Measurements from ENCODE around the gene NAGLU.
A peak's percentile ranks its signal among the peaks of the same experiment; 100 is the strongest.

The NAGLU gene

DNA sequence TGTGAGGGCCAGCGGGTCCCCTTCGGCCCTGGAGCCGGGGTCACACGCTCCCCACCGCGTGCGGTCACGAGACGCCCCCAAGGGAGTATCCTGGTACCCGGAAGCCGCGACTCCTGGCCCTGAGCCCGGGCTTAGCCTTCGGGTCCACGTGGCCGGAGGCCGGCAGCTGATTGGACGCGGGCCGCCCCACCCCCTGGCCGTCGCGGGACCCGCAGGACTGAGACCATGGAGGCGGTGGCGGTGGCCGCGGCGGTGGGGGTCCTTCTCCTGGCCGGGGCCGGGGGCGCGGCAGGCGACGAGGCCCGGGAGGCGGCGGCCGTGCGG is at the start of gene NAGLU:
TSS of gene NAGLU (plus strand) at position 194 of the 324 bp plus-strand sequence. CDS start at position 226, 32 bp downstream.
- no peak for DNase-seq (ENCODE audit: low read depth, low spot score)
- no peaks in the 10 kb centered on the region for H3K9me3 ChIP-seq (ENCODE audit: low read depth, low read length)
- H3K27ac ChIP-seq: peak within 1 kb of the TSS; percentile 27
- TF ChIP-seq FOXP2 (optimal IDR thresholded peaks at IDR 0.05; ENCODE audit: control extremely low read depth, extremely low read length, insufficient read depth) (no peak), POLR2AphosphoS5 (IDR thresholded peaks at IDR 0.05; ENCODE audit: borderline replicate concordance, low read depth, low read length) (peak; percentile 60)
- H3K4me3 ChIP-seq: peak within 1 kb of the TSS; percentile 79
- 0 out of 2 replicates have a peak, but pooled peaks cover 3% of the 10 kb centered on the region for H3K36me3 ChIP-seq (ENCODE audit: insufficient read depth, low read length)
- peak within 1 kb of the TSS; percentile 55 for H3K9ac ChIP-seq (ENCODE audit: insufficient read length)

DNA sequence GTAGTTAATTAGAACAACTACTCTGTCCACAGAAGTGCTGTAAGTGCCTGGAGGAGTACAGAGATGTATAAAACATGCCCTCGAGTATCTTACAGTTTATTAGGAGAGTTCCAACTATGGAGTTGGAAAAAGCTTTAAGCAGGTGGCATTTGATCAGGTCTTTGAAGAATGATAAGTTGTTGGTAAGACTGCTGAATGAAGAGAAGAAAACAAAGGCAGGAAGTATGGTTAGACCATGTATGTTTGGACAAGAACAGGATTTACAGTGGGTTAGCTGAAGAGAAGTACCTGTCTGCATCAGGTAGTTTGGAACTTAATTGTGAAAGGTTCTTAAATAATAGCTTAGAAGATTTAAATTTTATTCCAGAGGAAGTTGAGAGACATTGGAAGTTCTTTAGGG is 48.0 kb upstream of the NAGLU start:
- H3K9me3 ChIP-seq (ENCODE audit: low read depth, low read length): no peaks in the 10 kb centered on the region
- no peak for DNase-seq (ENCODE audit: low read depth, low spot score)
- H3K4me3 ChIP-seq: no peak overlapping the region
- no peak for TF ChIP-seq FOXP2 (optimal IDR thresholded peaks at IDR 0.05; ENCODE audit: control extremely low read depth, extremely low read length, insufficient read depth)
- no peak for TF ChIP-seq EZH2 (IDR thresholded peaks at IDR 0.05)
- TF ChIP-seq POLR2AphosphoS5 (IDR thresholded peaks at IDR 0.05; ENCODE audit: borderline replicate concordance, low read depth, low read length): no peak
- no peak overlapping the region for H3K27ac ChIP-seq
- peaks cover 12% of the 10 kb centered on the region; the same call in 1 of the 2 replicates for H3K36me3 ChIP-seq (ENCODE audit: insufficient read depth, low read length)
- H3K9ac ChIP-seq (ENCODE audit: insufficient read length): no peak overlapping the region

DNA sequence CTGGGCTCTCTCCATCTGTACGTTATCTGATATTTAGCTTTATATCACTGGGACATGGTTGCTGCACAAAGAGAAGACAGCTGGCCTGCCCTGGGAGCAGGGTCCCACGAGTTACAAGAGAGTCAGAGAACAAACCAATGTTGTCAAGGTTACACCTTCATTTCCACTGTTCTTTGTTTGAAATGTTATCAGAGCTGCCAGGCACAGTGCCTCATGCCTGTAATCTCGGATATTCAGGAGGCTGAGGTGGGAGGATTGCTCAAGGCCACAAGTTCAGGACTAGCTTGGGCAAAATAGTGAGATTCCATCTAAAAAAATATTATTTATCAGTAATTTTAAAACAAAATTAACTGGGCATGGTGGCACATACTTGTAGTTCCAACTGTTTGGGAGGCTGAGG is 42.7 kb upstream of the NAGLU start:
- no peak overlapping the region for H3K27ac ChIP-seq
- H3K36me3 ChIP-seq (ENCODE audit: insufficient read depth, low read length): peaks cover 19% of the 10 kb centered on the region
- TF ChIP-seq EZH2 (IDR thresholded peaks at IDR 0.05) (no peak), FOXP2 (optimal IDR thresholded peaks at IDR 0.05; ENCODE audit: control extremely low read depth, extremely low read length, insufficient read depth) (no peak), POLR2AphosphoS5 (IDR thresholded peaks at IDR 0.05; ENCODE audit: borderline replicate concordance, low read depth, low read length) (no peak)
- H3K4me3 ChIP-seq: no peak overlapping the region
- no peak for DNase-seq (ENCODE audit: low read depth, low spot score)
- no peak overlapping the region for H3K9ac ChIP-seq (ENCODE audit: insufficient read length)
- no peaks in the 10 kb centered on the region for H3K9me3 ChIP-seq (ENCODE audit: low read depth, low read length)

DNA sequence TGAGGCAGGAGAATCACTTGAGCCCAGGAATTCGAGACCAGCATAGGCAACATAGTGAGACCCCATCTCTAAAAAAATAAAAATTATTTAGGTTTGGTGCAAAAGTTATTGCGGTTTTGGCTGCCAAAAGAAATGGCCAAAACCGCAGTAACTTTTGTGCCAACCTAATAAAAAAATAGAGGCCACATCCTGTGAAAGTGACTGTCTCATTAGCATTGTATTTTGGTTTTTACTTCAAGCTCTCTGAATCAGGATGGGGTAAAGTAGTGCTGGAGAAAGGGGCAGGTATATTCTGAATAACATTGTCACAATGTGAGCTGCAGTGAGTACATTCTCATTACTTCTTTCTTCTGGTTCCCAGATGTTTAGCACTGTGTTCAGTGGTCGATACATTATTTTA is 41.4 kb upstream of the NAGLU start:
- H3K36me3 ChIP-seq (ENCODE audit: insufficient read depth, low read length): peaks cover 19% of the 10 kb centered on the region
- TF ChIP-seq FOXP2 (optimal IDR thresholded peaks at IDR 0.05; ENCODE audit: control extremely low read depth, extremely low read length, insufficient read depth) (no peak), POLR2AphosphoS5 (IDR thresholded peaks at IDR 0.05; ENCODE audit: borderline replicate concordance, low read depth, low read length) (no peak), EZH2 (IDR thresholded peaks at IDR 0.05) (no peak)
- no peak overlapping the region for H3K27ac ChIP-seq
- H3K4me3 ChIP-seq: no peak overlapping the region
- H3K9me3 ChIP-seq (ENCODE audit: low read depth, low read length): no peaks in the 10 kb centered on the region
- no peak overlapping the region for H3K9ac ChIP-seq (ENCODE audit: insufficient read length)
- DNase-seq (ENCODE audit: low read depth, low spot score): no peak

DNA sequence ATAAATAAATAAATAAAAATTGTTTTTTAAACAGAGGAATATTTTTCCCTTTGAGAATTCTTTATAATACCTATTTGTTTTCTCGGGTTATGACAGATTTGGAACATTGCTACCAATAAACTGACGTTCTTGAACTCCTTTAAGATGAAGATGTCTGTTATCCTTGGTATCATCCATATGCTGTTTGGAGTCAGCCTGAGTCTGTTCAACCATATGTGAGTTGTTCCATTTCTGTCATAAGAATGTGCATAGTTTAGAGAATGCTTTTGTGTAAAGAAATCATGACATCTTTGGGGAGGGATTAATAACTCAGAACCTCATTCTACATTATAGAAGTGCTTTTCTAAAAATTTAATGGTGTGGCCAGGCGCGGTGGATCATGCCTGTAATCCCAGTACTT is 37.2 kb upstream of the NAGLU start:
- TF ChIP-seq POLR2AphosphoS5 (IDR thresholded peaks at IDR 0.05; ENCODE audit: borderline replicate concordance, low read depth, low read length) (no peak), FOXP2 (optimal IDR thresholded peaks at IDR 0.05; ENCODE audit: control extremely low read depth, extremely low read length, insufficient read depth) (no peak)
- H3K9me3 ChIP-seq (ENCODE audit: low read depth, low read length): no peaks in the 10 kb centered on the region
- DNase-seq (ENCODE audit: low read depth, low spot score): no peak
- H3K4me3 ChIP-seq: no peak overlapping the region
- H3K27ac ChIP-seq: no peak overlapping the region
- peaks cover 18% of the 10 kb centered on the region for H3K36me3 ChIP-seq (ENCODE audit: insufficient read depth, low read length)
- no peak overlapping the region for H3K9ac ChIP-seq (ENCODE audit: insufficient read length)

DNA sequence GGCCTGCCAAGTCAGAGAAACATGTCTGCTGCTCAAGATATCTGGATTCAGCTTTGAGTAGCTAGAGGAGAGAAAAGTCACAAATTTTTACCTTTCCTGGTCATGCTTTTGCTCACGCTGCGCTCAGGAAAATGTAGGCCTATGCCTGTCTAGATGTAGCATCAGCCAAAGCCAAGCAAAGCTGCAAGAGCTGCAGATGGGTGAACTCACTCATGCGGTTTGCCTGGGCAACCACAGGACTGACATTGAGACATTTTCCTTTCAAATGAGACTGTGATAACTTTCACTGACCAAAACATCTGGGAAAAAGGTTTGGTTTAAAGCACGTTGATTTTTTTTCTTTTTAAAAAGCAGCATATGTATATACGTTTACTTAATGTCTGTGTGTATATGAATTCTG is 34.0 kb upstream of the NAGLU start:
- Histone ChIP-seq H3K9me3 (ENCODE audit: low read depth, low read length) (no peaks in the 10 kb centered on the region), H3K27ac (no peak overlapping the region), H3K9ac (ENCODE audit: insufficient read length) (no peak overlapping the region), H3K4me3 (no peak overlapping the region), H3K36me3 (ENCODE audit: insufficient read depth, low read length) (peaks cover 6% of the 10 kb centered on the region; the same call in 1 of the 2 replicates)
- TF ChIP-seq FOXP2 (optimal IDR thresholded peaks at IDR 0.05; ENCODE audit: control extremely low read depth, extremely low read length, insufficient read depth): no peak
- TF ChIP-seq EZH2 (IDR thresholded peaks at IDR 0.05): no peak
- TF ChIP-seq POLR2AphosphoS5 (IDR thresholded peaks at IDR 0.05; ENCODE audit: borderline replicate concordance, low read depth, low read length): no peak
- no peak for DNase-seq (ENCODE audit: low read depth, low spot score)

DNA sequence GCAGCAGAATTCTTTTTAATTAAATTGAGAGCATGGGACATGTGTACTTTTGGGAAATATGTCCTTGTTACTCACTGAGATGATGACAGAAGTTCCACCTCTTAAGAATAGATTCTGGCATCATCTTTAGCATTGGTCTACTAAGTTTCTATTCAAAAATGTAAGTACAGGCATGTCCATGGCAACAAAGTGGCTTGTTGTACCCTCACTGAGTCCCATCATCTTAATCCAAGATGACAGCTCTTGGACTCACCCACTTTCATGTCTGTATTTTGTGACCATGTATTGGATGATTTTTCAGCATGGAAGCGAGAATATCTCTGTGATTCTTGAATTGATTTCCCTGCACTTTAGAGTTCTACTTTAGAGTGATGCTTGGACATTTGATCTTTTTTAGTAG is 33.1 kb upstream of the NAGLU start:
- Histone ChIP-seq H3K36me3 (ENCODE audit: insufficient read depth, low read length) (peaks cover 6% of the 10 kb centered on the region; the same call in 1 of the 2 replicates), H3K4me3 (no peak overlapping the region), H3K27ac (no peak overlapping the region), H3K9me3 (ENCODE audit: low read depth, low read length) (no peaks in the 10 kb centered on the region), H3K9ac (ENCODE audit: insufficient read length) (no peak overlapping the region)
- no peak for DNase-seq (ENCODE audit: low read depth, low spot score)
- TF ChIP-seq FOXP2 (optimal IDR thresholded peaks at IDR 0.05; ENCODE audit: control extremely low read depth, extremely low read length, insufficient read depth) (no peak), EZH2 (IDR thresholded peaks at IDR 0.05) (no peak), POLR2AphosphoS5 (IDR thresholded peaks at IDR 0.05; ENCODE audit: borderline replicate concordance, low read depth, low read length) (no peak)

DNA sequence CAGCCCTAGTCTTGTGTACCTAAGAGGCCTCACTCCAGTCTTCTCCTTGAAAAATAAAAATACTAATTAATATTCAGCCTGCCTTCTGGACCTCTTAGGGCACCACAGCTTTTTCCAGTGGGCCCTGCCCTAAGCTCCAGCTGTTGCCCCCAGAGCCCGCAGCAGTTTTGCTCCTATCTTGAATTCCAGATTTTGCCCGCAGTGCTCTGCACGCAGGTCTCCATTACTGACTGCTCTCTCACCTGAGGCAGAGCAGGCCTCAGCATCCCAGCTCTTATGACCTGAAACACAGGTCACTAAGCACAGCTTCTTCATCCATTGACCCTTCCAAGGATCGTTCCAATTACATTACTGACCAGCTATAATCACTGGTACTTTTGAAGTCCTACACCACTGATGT is 28.4 kb upstream of the NAGLU start:
- no peaks in the 10 kb centered on the region for H3K9me3 ChIP-seq (ENCODE audit: low read depth, low read length)
- H3K9ac ChIP-seq (ENCODE audit: insufficient read length): no peak overlapping the region
- H3K36me3 ChIP-seq (ENCODE audit: insufficient read depth, low read length): peaks cover 2% of the 10 kb centered on the region; the same call in 1 of the 2 replicates
- no peak for DNase-seq (ENCODE audit: low read depth, low spot score)
- H3K4me3 ChIP-seq: no peak overlapping the region
- no peak for TF ChIP-seq FOXP2 (optimal IDR thresholded peaks at IDR 0.05; ENCODE audit: control extremely low read depth, extremely low read length, insufficient read depth)
- TF ChIP-seq POLR2AphosphoS5 (IDR thresholded peaks at IDR 0.05; ENCODE audit: borderline replicate concordance, low read depth, low read length): no peak
- no peak for TF ChIP-seq EZH2 (IDR thresholded peaks at IDR 0.05)
- H3K27ac ChIP-seq: no peak overlapping the region

DNA sequence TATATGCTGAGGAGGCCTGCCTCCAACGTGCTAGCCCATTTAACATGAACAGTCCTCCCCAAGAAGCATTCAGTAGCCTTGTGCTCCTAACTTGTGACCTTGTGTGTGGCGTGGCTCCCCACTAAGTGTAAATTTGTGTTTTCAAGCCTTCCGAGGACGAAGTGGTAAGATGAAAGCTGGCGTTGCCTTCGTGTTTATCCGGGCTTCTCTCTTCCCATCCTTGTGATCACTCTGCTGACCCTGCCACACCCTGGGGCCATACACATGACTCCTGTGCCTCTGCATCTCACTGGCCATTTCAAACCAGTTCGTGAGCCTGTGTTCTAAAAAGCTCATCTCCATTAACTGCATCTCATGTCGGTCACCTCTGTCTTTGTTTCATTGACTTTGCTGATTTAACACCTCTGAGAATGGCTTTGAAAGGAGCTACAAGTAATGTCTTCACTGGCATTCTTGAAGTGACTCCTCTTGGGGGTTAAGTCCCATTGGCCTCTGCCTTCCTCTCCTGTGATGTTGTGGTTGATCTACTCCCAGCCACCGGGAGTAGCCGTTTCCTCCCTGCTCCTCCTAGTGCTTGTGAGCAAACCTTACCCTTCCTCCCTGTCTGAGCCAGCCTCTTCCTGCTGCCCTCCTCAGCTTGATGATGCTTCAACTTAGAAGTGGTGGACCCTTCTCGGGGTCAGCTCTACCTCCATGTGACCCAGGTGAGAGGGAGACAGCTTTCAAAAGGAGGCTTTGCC is 27.4 kb upstream of the NAGLU start:
- Histone ChIP-seq H3K4me3 (no peak overlapping the region), H3K27ac (no peak overlapping the region), H3K9me3 (ENCODE audit: low read depth, low read length) (no peaks in the 10 kb centered on the region), H3K9ac (ENCODE audit: insufficient read length) (no peak overlapping the region), H3K36me3 (ENCODE audit: insufficient read depth, low read length) (no peaks in the 10 kb centered on the region)
- DNase-seq (ENCODE audit: low read depth, low spot score): no peak
- no peak for TF ChIP-seq POLR2AphosphoS5 (IDR thresholded peaks at IDR 0.05; ENCODE audit: borderline replicate concordance, low read depth, low read length)
- TF ChIP-seq FOXP2 (optimal IDR thresholded peaks at IDR 0.05; ENCODE audit: control extremely low read depth, extremely low read length, insufficient read depth): no peak
- TF ChIP-seq EZH2 (IDR thresholded peaks at IDR 0.05): no peak
